Activated effector memory CD4-positive, alpha-beta T cell treated with Interleukin-2 at 50 U/mL for 16 hours (primary cell): ENCODE data around the gene OR51V1.
"Not testable (repeated sequence)": the region's sequence is repeated elsewhere in the genome, so short reads cannot be mapped to it uniquely, and the experiment has no call there.

Experiments used
- DNase-seq: peaks from one replicate; pipeline ENCODE4 v3.0.0-alpha.2; 2020

Gene OR51V1, protein sequence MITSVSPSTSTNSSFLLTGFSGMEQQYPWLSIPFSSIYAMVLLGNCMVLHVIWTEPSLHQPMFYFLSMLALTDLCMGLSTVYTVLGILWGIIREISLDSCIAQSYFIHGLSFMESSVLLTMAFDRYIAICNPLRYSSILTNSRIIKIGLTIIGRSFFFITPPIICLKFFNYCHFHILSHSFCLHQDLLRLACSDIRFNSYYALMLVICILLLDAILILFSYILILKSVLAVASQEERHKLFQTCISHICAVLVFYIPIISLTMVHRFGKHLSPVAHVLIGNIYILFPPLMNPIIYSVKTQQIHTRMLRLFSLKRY

DNA sequence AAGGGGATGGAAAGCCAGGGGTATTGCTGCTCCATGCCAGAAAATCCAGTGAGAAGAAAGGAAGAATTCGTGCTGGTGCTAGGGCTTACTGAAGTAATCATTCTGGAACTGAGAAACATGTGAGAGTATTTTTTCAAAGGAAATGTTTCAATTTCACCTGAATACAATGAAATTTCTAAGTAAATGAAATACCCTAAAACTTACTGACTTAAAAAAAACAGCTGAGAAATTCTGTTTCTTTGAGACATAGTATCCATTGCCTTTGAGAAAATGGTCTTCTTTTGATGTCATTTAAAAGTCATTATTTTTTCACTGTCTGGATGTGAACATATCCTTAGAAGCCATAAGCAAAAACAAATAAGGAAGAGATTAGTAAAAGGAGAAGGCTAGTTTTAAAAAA is at the start of gene OR51V1:
Gene OR51V1, minus strand, starts transcription at position 101 of the 400 bp plus-strand sequence. Its CDS starts 0 bp downstream, at position 101.
- no peak for DNase-seq

DNA sequence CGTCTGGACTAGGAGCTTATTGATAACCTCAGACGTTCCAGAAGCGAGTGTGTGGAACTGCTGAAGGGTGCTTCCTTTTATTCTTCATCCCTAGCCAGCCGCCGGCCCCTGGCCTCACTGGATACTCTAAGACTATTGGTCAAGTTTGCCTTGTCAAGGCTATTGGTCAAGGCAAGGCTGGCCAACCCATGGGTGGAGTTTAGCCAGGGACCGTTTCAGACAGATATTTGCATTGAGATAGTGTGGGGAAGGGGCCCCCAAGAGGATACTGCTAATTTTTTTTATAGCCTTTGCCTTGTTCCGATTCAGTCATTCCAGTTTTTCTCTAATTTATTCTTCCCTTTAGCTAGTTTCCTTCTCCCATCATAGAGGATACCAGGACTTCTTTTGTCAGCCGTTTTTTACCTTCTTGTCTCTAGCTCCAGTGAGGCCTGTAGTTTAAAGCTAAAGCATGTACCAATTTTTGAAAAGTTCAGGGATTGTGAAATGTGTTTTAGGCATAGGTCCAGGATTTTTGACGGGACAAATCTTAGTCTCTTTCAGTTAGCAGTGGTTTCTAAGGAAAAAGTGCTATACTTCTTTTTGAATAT is 49.4 kb upstream of the OR51V1 start, which contains the start of gene HBG1:
Gene HBG1, minus strand, starts transcription at position 51 of the 590 bp plus-strand sequence. CDS start 53 bp downstream, outside the sequence.
- not testable (repeated sequence) for DNase-seq

DNA sequence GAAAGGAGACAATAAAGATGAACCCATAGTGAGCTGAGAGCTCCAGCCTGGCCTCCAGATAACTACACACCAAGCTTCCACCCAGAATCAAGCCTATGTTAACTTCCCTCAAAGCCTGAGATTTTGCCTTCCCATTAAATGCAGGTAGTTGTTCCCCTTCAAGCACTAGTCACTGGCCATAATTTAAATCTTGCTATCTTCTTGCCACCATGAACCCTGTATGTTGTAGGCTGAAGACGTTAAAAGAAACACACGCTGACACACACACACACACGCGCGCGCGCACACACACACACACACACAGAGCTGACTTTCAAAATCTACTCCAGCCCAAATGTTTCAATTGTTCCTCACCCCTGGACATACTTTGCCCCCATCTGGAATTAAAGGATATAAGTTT is 48.0 kb upstream of the OR51V1 start:
- not testable (repeated sequence) for DNase-seq

DNA sequence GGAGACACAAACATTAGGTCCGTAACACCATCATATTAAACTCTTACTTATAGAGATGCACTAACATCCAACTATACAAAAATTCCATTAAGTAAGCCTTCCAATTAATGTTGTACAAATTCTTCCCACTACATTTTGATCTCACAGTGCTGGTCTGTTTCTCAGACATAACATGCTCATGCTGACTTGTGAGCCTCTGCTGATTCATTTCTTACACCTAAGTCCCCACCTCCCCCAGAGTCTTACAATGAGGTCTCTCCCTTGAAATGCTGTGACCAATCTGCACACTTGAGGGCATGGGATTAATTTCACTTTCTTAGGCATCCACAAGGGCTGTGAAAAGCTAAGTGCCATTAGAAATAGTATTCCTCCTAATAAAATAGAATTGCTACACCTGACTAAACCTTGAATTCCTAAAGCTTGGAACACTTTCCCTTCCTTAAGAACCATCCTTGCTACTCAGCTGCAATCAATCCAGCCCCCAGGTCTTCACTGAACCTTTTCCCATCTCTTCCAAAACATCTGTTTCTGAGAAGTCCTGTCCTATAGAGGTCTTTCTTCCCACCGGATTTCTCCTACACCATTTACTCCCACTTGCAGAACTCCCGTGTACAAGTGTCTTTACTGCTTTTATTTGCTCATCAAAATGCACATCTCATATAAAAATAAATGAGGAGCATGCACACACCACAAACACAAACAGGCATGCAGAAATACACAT is 47.1 kb upstream of the OR51V1 start:
- no peak for DNase-seq

DNA sequence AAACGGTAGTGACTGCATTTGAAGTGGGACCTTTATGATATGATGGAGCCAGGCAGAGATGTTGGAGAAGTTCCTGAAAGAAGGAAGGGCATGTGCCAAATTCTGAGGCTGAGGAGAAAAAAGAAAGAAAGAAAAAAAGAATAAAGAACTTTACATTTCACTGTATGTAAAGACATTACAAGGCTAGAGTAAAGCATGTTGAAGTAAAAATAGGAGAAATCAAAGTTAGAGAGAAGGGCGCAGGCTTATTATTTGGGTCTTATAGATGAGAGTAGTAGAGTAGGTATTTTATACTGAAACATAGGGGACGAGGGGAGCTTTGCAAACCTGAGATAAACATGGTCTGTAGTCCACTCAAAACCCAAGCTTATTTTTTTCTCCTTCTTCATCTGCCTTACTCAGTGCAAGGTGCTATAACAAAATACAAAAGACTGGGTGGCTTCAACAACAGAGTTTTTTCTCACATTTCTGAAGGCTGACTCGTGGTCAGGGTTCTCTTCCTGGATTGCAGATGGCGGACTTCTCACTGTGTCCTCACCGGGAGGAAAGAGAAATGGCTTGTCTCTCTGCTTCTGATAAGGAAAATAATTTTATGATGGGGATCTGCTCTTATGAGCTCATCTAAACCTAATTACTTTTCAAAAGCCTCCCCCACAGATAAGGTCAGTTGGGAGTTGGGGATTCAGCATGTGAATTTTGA is 46.4 kb upstream of the OR51V1 start:
- DNase-seq: no peak

DNA sequence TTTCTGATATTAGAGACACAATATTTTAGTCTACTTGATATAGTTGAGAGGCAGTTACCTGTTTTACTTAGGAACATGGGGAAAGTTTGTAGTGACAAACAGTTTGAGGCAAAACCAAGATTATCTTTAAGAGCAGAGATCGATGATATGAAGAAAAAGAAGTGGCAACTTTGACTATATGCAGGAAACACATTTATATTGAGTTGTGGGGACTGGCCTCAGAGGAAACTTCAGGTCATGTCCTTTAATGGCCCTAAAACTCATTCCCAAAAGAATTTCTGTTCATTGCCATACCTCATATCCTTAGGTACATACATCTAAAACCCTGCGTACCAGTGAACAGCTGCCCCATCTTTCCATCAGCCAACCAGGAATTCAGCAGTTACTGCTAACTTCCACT is 44.7 kb upstream of the OR51V1 start:
- DNase-seq: no peak

DNA sequence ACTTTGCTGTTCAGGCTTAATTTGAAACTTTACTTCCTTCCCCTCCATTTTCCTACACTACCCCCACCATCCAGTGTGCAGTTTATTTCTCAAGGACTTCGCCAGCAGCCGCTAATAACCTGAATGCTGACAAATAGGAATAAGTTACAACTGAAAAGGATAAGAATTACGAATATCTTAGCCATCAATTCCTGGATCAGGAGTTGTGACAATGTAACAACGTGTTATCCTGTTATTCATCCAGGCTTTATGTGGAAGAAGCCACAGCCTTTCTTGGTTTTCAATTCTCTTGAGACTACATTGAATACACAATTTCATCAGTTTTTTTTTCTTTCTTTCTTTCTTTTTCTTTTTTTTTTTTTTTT is 43.3 kb upstream of the OR51V1 start:
- no peak for DNase-seq

DNA sequence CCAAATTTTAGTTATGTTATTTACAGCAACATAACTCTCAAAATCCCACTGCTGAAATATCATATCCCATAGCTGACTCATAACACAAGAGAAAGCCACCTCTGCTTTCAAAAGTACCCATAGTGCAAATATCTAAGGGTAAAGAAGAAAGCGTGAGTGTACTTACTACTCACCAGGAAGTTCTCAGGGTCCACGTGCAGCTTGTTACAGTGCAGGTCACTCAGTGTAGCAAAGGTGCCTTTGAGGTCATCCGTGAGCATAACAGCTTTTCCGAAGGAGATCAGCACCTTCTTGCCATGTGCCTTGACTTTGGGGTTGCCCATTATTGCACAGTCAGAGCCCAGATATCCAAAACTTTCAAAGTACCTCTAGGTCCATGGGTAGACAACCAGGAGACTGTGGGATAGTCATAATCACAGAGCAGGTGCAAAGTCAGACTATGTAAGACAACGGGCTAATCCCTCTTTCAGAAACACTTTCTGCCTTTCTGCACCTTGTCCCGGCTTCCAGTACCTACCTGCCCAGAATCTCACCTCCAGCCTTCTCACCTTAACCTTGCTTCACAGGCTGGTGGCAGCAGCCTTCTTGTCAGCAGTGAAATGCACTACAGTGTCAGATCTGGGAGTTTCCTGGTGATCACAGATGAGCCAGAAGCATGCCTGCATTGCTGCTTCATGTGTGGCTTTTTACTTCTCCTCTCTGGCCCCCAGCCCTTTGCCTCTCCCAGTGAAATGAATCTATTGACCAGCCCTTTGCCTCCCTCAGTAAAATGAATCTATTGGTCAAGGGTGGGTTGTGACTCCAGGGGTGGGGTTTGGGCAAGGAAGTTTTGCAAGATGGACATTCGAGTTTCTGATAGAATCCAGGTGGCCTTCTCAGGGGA is 42.7 kb upstream of the OR51V1 start:
- DNase-seq: no peak

DNA sequence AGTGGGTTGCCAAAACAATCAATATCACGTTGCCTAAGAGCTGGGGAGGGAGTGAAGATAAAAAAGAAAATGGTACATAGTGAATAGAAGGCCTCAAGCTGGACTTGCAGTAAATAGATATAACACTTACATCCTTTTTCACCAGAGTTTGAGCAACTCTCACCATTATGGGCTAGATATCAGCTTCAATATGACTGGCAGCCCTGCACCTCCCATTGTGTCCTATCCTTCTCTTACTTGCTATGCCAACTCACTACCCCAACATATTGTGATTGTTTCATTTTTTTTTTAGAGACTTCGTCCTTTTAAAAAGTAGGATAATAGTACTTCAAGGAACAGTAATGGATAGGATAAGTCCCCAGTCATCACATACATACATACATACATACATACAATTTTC is 41.7 kb upstream of the OR51V1 start:
- DNase-seq: no peak

DNA sequence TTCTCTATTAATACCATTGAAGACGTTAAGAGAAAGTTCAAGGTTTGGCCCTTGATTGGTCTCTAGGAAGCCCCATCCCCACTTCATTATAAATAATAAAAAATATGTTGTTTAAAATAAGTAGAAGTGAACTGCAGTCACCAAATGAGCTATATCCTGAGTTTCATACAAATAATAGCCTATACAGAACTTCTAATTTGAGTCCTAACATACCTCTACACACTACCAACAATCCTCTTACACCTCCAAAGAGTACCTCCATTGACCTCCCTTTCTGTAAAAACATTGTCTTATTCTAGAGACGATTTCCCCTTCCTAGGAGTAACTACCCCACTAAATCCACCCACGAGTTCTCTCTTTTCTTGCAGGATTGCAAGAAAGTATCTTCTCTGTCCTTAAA is 41.0 kb upstream of the OR51V1 start:
- DNase-seq: no peak

DNA sequence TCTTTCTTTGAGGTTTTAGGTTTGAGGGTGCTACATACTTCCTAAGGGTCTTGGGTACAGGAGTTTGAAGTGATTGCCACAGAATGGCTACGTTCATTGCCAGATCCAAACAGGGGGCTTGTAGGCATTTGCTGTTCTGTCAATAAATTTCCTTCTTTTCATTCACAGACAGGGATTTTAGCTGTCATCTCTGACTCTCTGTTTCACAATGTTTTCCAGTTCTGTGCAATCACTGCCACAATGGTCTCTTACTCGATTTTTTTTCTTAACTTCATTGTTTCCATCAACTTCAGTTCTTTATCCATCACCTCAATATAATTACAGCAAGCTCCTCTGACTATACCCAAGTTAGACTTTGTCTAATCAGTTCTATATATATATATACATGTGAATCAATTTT is 40.0 kb upstream of the OR51V1 start:
- no peak for DNase-seq

DNA sequence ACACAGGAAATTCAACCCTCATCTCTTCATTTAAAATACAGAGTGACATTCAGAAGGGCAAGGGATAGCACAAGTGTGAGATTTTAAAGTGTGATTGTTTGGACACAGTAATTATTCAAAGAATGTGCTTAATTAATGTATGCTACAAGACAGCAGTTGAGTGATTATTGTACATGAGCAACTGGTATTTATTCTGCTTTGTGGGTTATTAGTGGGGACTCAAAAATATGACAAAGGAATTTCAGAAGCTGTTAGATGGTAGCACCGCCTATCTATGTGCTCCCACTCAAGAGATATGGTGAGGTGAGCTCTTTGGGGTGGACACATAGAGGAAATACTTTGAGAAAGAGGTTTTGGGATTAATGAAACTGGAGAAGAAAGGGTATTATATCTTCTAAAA is 39.6 kb upstream of the OR51V1 start:
- DNase-seq: no peak

DNA sequence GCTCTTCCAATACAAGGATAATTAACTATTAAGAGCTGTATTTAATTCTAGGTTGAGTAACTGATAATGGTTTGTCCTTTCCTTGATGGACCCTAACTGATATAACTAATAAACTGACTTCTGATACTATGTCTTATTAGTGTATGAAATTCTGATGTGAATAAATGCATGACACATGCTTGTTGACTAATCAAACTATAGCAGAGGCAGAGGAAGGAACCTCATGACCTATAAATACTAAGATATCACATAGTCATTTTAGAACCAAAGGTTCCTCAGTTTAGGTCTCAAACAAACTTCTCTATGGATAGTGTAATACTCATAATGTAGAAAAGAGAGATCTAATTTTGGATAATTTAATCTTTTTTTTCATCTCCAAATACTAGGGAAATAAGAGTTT is 38.6 kb upstream of the OR51V1 start:
- DNase-seq: no peak

DNA sequence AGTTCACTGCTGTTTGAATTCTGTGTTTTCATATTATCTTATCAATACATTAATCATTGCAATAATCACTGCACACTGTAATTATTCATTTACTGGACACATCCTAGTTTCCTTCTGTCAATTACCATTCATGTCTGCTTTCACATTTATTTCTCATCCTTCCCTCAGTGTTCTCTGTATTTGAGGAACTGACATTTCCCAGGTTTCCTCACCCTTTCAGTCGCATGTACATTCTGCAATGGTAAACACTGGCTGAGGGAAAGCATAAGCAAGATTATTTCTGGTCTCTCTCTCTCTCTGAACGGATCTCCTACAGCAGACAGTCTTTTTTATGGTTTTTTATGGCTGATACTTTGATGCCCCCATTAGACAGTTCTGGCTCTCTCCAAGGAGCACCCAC is 38.0 kb upstream of the OR51V1 start:
- no peak for DNase-seq

DNA sequence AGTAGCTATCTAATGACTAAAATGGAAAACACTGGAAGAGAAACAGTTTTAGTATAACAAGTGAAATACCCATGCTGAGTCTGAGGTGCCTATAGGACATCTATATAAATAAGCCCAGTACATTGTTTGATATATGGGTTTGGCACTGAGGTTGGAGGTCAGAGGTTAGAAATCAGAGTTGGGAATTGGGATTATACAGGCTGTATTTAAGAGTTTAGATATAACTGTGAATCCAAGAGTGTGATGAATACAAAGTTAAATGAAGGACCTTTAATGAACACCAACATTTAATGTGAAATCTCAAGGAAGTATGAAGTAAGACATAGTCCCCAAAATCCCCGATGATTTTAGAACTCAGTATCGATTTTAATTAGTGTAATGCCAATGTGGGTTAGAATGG is 36.9 kb upstream of the OR51V1 start:
- DNase-seq: no peak

DNA sequence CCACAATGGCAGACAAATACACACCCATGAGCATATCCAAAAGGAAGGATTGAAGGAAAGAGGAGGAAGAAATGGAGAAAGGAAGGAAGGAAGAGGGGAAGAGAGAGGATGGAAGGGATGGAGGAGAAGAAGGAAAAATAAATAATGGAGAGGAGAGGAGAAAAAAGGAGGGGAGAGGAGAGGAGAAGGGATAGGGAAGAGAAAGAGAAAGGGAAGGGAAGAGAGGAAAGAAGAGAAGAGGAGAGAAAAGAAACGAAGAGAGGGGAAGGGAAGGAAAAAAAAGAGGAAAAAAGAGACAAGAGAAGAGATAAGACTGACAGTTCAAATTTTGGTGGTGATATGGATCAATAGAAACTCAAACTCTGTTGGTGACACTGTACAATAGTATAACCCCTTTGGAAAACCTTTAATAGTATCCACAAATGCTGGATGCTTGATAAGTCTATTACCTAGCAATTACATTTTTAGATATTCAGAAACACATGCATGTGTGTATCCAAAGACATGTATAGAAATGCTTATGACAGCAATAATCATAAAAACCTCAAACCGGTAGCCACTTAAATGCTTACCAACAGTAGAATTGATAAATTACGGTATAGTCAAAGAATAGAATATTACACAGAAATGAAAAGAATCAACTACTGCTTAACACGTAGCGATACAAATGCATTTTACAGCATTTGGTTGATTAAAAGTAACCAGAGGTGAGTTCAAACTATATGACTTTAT is 35.0 kb upstream of the OR51V1 start:
- DNase-seq: no peak

DNA sequence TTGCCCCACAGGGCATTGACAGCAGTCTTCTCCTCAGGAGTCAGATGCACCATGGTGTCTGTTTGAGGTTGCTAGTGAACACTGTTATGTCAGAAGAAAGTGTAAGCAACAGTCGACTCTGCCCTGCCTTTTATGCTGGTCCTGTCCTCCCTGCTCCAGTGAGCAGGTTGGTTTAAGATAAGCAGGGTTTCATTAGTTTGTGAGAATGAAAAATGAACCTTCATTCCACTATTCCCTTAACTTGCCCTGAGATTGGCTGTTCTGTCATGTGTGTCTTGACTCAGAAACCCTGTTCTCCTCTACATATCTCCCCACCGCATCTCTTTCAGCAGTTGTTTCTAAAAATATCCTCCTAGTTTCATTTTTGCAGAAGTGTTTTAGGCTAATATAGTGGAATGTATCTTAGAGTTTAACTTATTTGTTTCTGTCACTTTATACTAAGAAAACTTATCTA is 33.9 kb upstream of the OR51V1 start, which contains the start of gene HBD:
Gene HBD, minus strand, starts transcription at position 103 of the 454 bp plus-strand sequence. Its CDS starts 50 bp downstream, at position 53.
- DNase-seq: no peak

DNA sequence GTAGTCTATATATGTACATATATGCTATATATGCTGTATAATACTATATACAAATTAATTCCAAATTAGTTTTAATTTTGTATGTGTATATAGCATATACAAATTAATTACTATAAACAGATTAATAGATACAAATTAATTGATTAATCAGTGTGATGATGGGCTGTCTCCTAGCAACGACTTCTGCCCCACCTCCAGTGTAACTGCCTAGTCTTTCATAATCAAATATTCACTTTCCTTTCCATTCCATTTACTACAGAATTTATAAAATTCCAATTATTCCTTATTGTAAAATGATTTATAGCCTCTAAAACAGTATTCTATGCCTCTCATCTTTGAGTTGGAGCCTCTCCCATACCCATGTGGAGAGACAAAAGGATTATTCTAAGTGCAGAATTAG is 32.8 kb upstream of the OR51V1 start:
- DNase-seq: no peak

DNA sequence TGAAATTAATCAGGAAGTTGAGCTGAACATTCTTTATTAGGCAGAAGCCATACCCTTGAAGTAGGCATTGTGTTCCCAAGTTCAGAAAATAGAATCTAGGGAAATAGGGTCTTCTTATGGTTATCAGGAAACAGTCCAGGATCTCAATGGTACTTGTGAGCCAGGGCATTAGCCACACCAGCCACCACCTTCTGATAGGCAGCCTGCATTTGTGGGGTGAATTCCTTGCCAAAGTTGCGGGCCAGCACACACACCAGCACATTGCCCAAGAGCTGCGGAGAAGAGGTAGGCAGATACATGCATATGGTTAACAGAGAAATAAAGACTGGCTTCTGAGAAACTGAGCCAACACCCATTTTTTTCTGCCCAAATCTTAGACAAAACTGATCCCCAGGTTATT is 32.3 kb upstream of the OR51V1 start:
- no peak for DNase-seq

DNA sequence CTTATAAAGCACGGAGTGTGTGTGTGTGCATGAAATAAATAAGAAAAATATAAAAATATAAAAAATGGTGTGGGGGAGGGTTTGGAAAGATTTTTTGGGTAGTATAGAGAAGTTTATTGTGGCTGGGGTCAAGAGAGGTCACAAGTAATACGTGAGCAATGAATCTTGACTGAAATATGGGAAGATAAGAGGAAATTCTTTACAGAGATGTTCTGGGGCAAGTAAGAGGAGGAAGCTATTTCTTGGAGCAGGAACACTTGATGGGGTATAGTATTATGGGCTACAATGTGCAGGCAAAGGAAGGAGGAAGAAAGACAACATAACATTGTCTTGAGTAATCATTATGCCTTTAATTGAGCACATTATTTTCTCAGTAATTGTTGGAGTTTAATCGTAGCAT is 31.7 kb upstream of the OR51V1 start:
- no peak for DNase-seq

DNA sequence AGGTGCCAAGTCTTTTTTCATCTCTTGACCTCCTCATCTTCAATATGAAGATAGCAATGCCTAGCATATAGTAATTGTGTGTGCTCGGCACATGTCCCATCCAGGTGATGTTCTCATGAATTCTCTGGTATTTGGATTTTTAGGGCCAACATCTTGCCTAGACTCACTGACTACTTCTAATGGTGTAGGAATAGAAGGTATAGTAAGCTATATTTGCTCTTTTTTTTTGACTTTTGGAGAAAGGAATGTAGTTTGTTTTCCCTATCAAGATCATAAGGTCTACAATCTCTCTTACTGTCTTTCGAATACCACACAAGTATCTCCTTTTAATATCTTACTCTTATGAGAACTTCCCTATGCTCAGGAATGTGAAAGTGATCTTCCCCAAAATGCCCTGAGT is 30.6 kb upstream of the OR51V1 start:
- no peak for DNase-seq

DNA sequence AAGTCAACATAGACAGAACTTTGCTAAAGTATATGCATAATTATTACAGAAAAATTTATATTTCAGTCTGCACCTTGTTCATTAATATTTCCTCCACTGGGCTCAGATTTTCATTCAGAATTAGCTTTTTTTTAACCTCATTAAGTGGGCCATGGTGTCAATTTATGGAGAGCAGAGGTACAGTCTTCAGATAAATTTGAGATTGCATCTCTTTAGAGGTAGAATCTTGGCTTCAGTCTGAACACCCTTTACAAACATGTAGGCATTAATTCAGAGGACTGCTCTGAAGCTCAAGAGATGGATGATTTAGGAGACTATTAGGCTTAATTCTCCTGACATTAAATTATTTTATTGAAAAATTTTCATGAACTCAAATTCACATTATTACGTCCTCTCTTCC is 29.8 kb upstream of the OR51V1 start:
- DNase-seq: no peak
